ENCODE data around the gene SLC13A2.

GRCh38 chr17:28499364-28499664, 25.9 kb downstream of the SLC13A2 start:
- no peak for TF ChIP-seq SIN3A (IDR thresholded peaks at IDR 0.05; ENCODE audit: borderline replicate concordance, insufficient read depth, low read depth, low read length)
- no peak for TF ChIP-seq CTCF (IDR thresholded peaks at IDR 0.05)
- TF ChIP-seq TCF7L2 (IDR thresholded peaks at IDR 0.05; ENCODE audit: low read depth, low read length) = no peak
- TF ChIP-seq POLR2AphosphoS5 (IDR thresholded peaks at IDR 0.05; ENCODE audit: low read depth, low read length) = no peak
- no peak for TF ChIP-seq REST (IDR thresholded peaks at IDR 0.05; ENCODE audit: insufficient read depth in 1 of 2, low read depth in 2 of 2, low read length in 1 of 2)
